WTC11 (cell line): Measurements from ENCODE around the gene LCAT.

Experiments used
- ETV6 ChIP-seq: sonication (generic); formaldehyde crosslinking; IDR thresholded peaks from 2 replicates; pipeline ENCODE4 v1.8.1; 2022; ENCODE audit warnings: mild to moderate bottlenecking, missing genetic modification reagents
- FOXJ3 ChIP-seq: sonication (generic); formaldehyde crosslinking; IDR thresholded peaks from 2 replicates; pipeline ENCODE4 v1.9.0; 2021; ENCODE audit warnings: missing genetic modification reagents, mild to moderate bottlenecking, borderline replicate concordance
- JUN ChIP-seq: sonication (generic); formaldehyde crosslinking; IDR thresholded peaks from 2 replicates; pipeline ENCODE4 v1.8.0; 2023; ENCODE audit warnings: mild to moderate bottlenecking, missing genetic modification reagents
- NFE2L1 ChIP-seq: sonication (generic); formaldehyde crosslinking; IDR thresholded peaks from 2 replicates; pipeline ENCODE4 v1.8.1; 2023; ENCODE audit warnings: missing genetic modification reagents
- TCF7 ChIP-seq: sonication (generic); formaldehyde crosslinking; IDR thresholded peaks from 2 replicates; pipeline ENCODE4 v1.8.0; 2022; ENCODE audit warnings: mild to moderate bottlenecking, low read depth, missing genetic modification reagents, moderate library complexity
- ZNF263 ChIP-seq: sonication (generic); formaldehyde crosslinking; IDR thresholded peaks from 2 replicates; pipeline ENCODE4 v1.8.1; 2022; ENCODE audit warnings: low read depth, mild to moderate bottlenecking, moderate library complexity, missing genetic modification reagents
- ZNF317 ChIP-seq: sonication (generic); formaldehyde crosslinking; IDR thresholded peaks from 2 replicates; pipeline ENCODE4 v1.8.1; 2023; ENCODE audit warnings: low read depth, mild to moderate bottlenecking, moderate library complexity, missing genetic modification reagents, borderline replicate concordance
- ZNF423 ChIP-seq: fragments of 250-450 bp; sonication (Bioruptor Pico); IDR thresholded peaks from 2 replicates; pipeline ENCODE4 v2.1.2; 2022; ENCODE audit warnings: mild to moderate bottlenecking, moderate library complexity
- TF ChIP-seq, protein P1 (sequence below): sonication (generic); formaldehyde crosslinking; conservative IDR thresholded peaks from 2 replicates; pipeline ENCODE4 v1.8.1; 2022; ENCODE audit warnings: mild to moderate bottlenecking, missing genetic modification reagents
- TF ChIP-seq, protein P2 (sequence below): sonication (generic); formaldehyde crosslinking; IDR thresholded peaks from 2 replicates; pipeline ENCODE4 v1.8.0; 2023; ENCODE audit warnings: missing genetic modification reagents
- TF ChIP-seq, protein P3 (sequence below): fragments of 200-600 bp; IDR thresholded peaks from 2 replicates; pipeline ENCODE4 v1.8.0; 2022; ENCODE audit warnings: antibody characterized with exemption

DNA sequence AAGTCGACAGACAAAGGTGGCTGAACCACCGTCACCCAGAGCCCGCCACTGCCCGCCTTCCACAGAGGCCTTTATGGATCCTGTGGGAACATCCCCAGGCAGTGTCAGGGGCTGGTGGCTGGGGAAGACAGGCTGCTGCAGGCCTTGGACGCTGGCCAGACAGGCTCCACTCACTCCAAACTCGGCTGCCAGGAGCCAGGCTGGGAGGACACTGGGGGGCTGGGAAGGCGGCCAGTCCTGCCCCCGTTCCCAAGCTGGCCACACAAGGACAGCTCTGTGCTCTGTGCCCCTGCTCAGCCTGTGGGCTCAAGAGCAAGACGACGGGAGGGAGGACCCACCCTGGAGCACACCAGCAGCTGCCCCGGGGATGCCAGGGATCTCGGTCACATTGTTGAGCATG, 7.6 kb upstream of the LCAT start:
- TF ChIP-seq, protein P1, sequence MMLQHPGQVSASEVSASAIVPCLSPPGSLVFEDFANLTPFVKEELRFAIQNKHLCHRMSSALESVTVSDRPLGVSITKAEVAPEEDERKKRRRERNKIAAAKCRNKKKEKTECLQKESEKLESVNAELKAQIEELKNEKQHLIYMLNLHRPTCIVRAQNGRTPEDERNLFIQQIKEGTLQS (CRISPR knock-in tag) = no peak
- no peak for TF ChIP-seq FOXJ3 (CRISPR knock-in tag)
- no peak for TF ChIP-seq JUN (CRISPR knock-in tag)
- TF ChIP-seq, protein P2, sequence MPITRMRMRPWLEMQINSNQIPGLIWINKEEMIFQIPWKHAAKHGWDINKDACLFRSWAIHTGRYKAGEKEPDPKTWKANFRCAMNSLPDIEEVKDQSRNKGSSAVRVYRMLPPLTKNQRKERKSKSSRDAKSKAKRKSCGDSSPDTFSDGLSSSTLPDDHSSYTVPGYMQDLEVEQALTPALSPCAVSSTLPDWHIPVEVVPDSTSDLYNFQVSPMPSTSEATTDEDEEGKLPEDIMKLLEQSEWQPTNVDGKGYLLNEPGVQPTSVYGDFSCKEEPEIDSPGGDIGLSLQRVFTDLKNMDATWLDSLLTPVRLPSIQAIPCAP (CRISPR knock-in tag) = no peak
- TF ChIP-seq TCF7 (CRISPR knock-in tag) = no peak
- TF ChIP-seq, protein P3, sequence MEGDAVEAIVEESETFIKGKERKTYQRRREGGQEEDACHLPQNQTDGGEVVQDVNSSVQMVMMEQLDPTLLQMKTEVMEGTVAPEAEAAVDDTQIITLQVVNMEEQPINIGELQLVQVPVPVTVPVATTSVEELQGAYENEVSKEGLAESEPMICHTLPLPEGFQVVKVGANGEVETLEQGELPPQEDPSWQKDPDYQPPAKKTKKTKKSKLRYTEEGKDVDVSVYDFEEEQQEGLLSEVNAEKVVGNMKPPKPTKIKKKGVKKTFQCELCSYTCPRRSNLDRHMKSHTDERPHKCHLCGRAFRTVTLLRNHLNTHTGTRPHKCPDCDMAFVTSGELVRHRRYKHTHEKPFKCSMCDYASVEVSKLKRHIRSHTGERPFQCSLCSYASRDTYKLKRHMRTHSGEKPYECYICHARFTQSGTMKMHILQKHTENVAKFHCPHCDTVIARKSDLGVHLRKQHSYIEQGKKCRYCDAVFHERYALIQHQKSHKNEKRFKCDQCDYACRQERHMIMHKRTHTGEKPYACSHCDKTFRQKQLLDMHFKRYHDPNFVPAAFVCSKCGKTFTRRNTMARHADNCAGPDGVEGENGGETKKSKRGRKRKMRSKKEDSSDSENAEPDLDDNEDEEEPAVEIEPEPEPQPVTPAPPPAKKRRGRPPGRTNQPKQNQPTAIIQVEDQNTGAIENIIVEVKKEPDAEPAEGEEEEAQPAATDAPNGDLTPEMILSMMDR = no peak
- TF ChIP-seq NFE2L1 (CRISPR knock-in tag) = no peak
- TF ChIP-seq ZNF317 (CRISPR knock-in tag) = no peak
- no peak for TF ChIP-seq ZNF263 (CRISPR knock-in tag)
- TF ChIP-seq ZNF423 (CRISPR knock-in tag) = no peak
- no peak for TF ChIP-seq ETV6 (CRISPR knock-in tag)
